Measurements from ENCODE around the gene RSRP1. TPM values are rescaled to one million over a fixed set of nuclear protein-coding genes. Genes with fewer than 3 reads are reported as not detected.

The RSRP1 gene
- total RNA-seq, 1 donor from 2014 or later: 83.4 TPM

DNA sequence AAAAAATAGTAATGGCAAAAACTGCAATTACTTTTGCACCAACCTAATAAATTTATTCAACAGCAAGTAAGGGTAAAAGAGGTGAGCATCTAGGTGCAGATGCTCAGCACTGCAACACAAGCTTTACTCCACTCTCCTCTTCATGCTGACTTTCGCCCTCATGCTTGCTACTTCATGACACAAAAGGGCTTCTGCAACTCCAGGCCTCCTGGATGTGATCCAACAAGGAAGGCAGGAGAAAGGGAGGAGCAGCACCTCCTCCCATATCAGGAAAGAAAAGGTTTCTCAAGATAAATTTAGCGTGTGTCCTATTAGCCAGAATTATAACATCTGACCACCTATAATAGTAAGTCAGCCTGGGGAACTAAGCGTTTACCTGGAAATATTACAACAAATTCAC lies 26.6 kb downstream of the RSRP1 start:
- H3K27ac Mint-ChIP-seq (ENCODE audit: unreplicated experiment): no peak overlapping the region
- peaks cover 4% of the 10 kb centered on the region for H3K36me3 Mint-ChIP-seq (ENCODE audit: unreplicated experiment)
- H3K4me1 Mint-ChIP-seq (ENCODE audit: low read depth, unreplicated experiment): no peaks in the 10 kb centered on the region
- no peak for DNase-seq
- H3K4me3 Mint-ChIP-seq (ENCODE audit: unreplicated experiment): no peak overlapping the region
- no peaks in the 10 kb centered on the region for H3K9me3 Mint-ChIP-seq (ENCODE audit: unreplicated experiment)
- H3K27me3 Mint-ChIP-seq (ENCODE audit: unreplicated experiment): no peaks in the 10 kb centered on the region
- TF ChIP-seq, protein P1, sequence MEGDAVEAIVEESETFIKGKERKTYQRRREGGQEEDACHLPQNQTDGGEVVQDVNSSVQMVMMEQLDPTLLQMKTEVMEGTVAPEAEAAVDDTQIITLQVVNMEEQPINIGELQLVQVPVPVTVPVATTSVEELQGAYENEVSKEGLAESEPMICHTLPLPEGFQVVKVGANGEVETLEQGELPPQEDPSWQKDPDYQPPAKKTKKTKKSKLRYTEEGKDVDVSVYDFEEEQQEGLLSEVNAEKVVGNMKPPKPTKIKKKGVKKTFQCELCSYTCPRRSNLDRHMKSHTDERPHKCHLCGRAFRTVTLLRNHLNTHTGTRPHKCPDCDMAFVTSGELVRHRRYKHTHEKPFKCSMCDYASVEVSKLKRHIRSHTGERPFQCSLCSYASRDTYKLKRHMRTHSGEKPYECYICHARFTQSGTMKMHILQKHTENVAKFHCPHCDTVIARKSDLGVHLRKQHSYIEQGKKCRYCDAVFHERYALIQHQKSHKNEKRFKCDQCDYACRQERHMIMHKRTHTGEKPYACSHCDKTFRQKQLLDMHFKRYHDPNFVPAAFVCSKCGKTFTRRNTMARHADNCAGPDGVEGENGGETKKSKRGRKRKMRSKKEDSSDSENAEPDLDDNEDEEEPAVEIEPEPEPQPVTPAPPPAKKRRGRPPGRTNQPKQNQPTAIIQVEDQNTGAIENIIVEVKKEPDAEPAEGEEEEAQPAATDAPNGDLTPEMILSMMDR (IDR thresholded peaks at IDR 0.05; ENCODE audit: partially characterized antibody, unreplicated experiment): no peak

DNA sequence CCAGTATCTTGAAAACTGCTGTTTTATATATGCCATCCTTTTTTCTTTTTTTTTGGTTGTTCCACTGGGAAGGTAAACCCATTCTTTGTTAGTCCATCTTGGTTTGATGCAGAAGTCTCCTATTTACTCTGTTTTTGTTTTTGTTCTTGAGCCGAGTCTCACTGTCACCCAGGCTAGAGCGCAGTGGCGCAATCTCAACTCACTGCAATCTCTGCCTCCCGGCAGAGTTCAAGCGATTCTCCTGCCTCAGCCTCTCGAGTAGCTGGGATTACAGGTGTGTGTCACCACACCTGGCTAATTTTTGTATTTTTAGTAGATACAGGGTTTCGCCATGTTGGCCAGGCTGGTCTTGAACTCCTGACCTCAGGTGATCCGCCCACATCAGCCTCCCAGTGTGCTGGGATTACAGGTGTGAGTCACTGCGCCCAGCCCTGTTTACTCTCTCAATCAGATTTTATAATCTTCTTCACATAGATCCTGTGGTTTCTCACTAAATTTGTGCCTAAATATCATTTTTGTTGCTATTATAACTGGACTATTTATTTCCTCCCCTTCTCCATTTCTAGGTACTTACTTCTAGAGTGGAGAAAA lies 27.5 kb downstream of the RSRP1 start:
- Mint-ChIP-seq H3K9me3 (ENCODE audit: unreplicated experiment) (no peaks in the 10 kb centered on the region), H3K27ac (ENCODE audit: unreplicated experiment) (no peak overlapping the region), H3K27me3 (ENCODE audit: unreplicated experiment) (no peaks in the 10 kb centered on the region), H3K4me3 (ENCODE audit: unreplicated experiment) (no peak overlapping the region), H3K4me1 (ENCODE audit: low read depth, unreplicated experiment) (no peaks in the 10 kb centered on the region), H3K36me3 (ENCODE audit: unreplicated experiment) (peaks cover 4% of the 10 kb centered on the region)
- no peak for DNase-seq
- TF ChIP-seq, protein P1 (IDR thresholded peaks at IDR 0.05; ENCODE audit: partially characterized antibody, unreplicated experiment): no peak

DNA sequence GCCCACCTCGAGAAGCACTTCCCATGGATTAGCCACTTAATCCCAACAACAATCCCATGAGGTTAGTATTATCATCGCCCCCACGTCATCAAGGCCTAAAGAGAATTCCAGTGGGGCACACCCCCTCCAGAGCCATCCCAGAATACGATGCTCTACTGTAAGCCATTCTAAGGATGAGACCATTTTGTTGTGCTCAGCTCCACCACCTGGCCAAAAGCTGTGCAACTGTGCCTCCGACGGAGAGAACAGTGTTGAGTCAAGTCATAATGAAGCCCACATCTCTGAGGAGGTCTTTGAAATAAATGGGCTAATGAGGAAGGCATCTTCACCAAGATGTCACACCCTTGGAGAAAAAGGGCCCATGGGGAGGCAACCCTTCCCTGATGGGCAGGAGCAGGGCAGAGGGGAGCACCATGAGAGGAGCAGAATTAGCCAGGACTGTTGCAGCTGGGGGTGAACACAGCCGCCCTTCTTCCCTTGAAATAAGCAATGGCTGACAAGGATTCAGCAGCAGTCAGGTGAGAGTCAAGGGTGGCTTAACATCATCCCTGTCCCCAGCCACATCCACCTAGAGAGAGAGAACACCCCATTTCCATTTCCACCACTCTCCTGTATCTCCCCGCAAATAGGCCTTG lies 29.5 kb downstream of the RSRP1 start:
- H3K27me3 Mint-ChIP-seq (ENCODE audit: unreplicated experiment): no peaks in the 10 kb centered on the region
- no peak for DNase-seq
- H3K9me3 Mint-ChIP-seq (ENCODE audit: unreplicated experiment): no peaks in the 10 kb centered on the region
- TF ChIP-seq, protein P1 (IDR thresholded peaks at IDR 0.05; ENCODE audit: partially characterized antibody, unreplicated experiment): no peak
- peaks cover 4% of the 10 kb centered on the region for H3K36me3 Mint-ChIP-seq (ENCODE audit: unreplicated experiment)
- H3K27ac Mint-ChIP-seq (ENCODE audit: unreplicated experiment): no peak overlapping the region
- no peak overlapping the region for H3K4me3 Mint-ChIP-seq (ENCODE audit: unreplicated experiment)
- H3K4me1 Mint-ChIP-seq (ENCODE audit: low read depth, unreplicated experiment): no peaks in the 10 kb centered on the region

DNA sequence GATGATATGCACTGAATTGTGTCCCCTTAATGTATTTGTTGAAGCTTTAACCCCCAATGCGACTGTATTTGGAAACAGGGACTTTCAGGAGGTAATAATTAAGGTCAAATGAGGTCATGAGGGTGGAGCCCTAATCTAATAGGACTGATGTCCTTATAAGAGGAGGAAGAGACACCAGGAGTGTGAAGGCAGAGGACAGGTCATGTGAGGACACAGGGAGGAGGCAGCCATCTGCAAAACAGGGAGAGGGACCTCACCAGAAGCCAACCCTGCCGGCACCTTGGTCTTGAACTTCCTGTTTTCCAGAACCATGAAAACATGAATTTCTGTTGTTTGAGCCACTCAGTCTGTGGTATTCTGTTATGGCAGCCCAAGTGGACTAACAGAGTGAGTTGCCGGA lies 30.2 kb downstream of the RSRP1 start:
- no peak for DNase-seq
- no peak overlapping the region for H3K4me3 Mint-ChIP-seq (ENCODE audit: unreplicated experiment)
- TF ChIP-seq, protein P1 (IDR thresholded peaks at IDR 0.05; ENCODE audit: partially characterized antibody, unreplicated experiment): no peak
- H3K36me3 Mint-ChIP-seq (ENCODE audit: unreplicated experiment): peaks cover 4% of the 10 kb centered on the region
- H3K27ac Mint-ChIP-seq (ENCODE audit: unreplicated experiment): no peak overlapping the region
- no peaks in the 10 kb centered on the region for H3K4me1 Mint-ChIP-seq (ENCODE audit: low read depth, unreplicated experiment)
- no peaks in the 10 kb centered on the region for H3K27me3 Mint-ChIP-seq (ENCODE audit: unreplicated experiment)
- no peaks in the 10 kb centered on the region for H3K9me3 Mint-ChIP-seq (ENCODE audit: unreplicated experiment)

DNA sequence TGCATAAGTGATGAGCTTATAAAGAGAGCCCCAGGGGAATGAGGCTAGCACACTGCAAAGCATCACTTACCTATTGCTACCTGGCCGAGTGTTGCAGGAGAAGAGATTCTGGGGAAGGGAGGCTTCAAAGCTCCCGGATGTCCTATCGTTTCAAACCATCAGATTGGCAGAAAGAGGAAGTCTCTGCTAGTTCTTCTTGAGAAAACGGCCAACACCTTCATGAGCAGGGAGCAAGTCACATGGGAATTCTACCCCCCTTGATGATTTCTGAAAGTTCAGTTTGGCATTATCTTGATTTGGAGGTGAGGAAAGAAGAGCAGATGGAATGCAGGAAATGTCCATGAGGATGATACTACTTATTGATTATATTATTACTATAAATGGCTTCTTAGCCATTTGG lies 31.1 kb downstream of the RSRP1 start:
- Mint-ChIP-seq H3K4me3 (ENCODE audit: unreplicated experiment) (no peak overlapping the region), H3K36me3 (ENCODE audit: unreplicated experiment) (peaks cover 4% of the 10 kb centered on the region), H3K4me1 (ENCODE audit: low read depth, unreplicated experiment) (no peaks in the 10 kb centered on the region), H3K9me3 (ENCODE audit: unreplicated experiment) (no peaks in the 10 kb centered on the region), H3K27me3 (ENCODE audit: unreplicated experiment) (peaks cover 2% of the 10 kb centered on the region), H3K27ac (ENCODE audit: unreplicated experiment) (no peak overlapping the region)
- TF ChIP-seq, protein P1 (IDR thresholded peaks at IDR 0.05; ENCODE audit: partially characterized antibody, unreplicated experiment): no peak
- DNase-seq: no peak
